Caco-2 (cell line): ENCODE results near the gene MPC1. TPM values are rescaled to one million over a fixed set of nuclear protein-coding genes. Genes with fewer than 3 reads are reported as not detected.

Experiments
- BruUV-seq: library from RNA; stranded (reverse); fragments of 400-500 nt; replicated peaks from 2 replicates; lab custom pipeline; 2021; lab: Mats Ljungman, UMichigan
- CTCF ChIA-PET: fragments of 300-600 bp; sonication (Branson Sonifier 250); formaldehyde crosslinking; loops from one replicate; lab custom pipeline; 2022; ENCODE audit warnings: antibody characterized with exemption; lab: Charles Lee
- POLR2A ChIA-PET: fragments of 300-600 bp; sonication (Branson Sonifier 250); formaldehyde crosslinking; loops from one replicate; lab custom pipeline; 2022; ENCODE audit warnings: antibody characterized with exemption; lab: Charles Lee
- DNase-seq, 2 experiments: peaks; one replicate each; pipeline versions ENCODE4 v3.0.0 to v3.0.0-alpha.2; 2020 to 2022
- H3K27me3 ChIP-seq: replicated peaks from 2 replicates; pipeline ENCODE4 v1.6.0; 2011; ENCODE audit warnings: low read length; ENCODE audit not compliant: control insufficient read depth, insufficient read depth
- H3K36me3 ChIP-seq: 2 replicates; pipeline ENCODE4 v1.5.1; 2011; ENCODE audit warnings: low read length; ENCODE audit not compliant: control insufficient read depth, insufficient read depth
- H3K4me1 ChIP-seq: fragments of 250-450 bp; sonication (Bioruptor Pico); 2 replicates; pipeline ENCODE4 v1.5.1; 2020; ENCODE audit warnings: mild to moderate bottlenecking
- H3K4me3 ChIP-seq: 2 replicates; pipeline ENCODE4 v1.5.1; 2011; ENCODE audit warnings: low read depth, mild to moderate bottlenecking, control low read depth, low read length
- H3K9me3 ChIP-seq: fragments of 250-450 bp; sonication (Bioruptor Pico); 2 replicates; pipeline ENCODE4 v1.5.1; 2020; ENCODE audit warnings: mild to moderate bottlenecking, moderate library complexity
- H3K27ac Mint-ChIP-seq: one replicate; pipeline ENCODE4 v1.8.0; 2022; ENCODE audit warnings: mixed read lengths; ENCODE audit not compliant: unreplicated experiment
- H3K27me3 Mint-ChIP-seq: one replicate; pipeline ENCODE4 v1.8.0; 2022; ENCODE audit warnings: mixed read lengths; ENCODE audit not compliant: insufficient read depth, unreplicated experiment
- H3K36me3 Mint-ChIP-seq: one replicate; pipeline ENCODE4 v1.8.0; 2022; ENCODE audit warnings: mild to moderate bottlenecking, mixed read lengths; ENCODE audit not compliant: insufficient read depth, unreplicated experiment
- H3K4me1 Mint-ChIP-seq: one replicate; pipeline ENCODE4 v1.8.0; 2022; ENCODE audit warnings: low read depth, mixed read lengths; ENCODE audit not compliant: unreplicated experiment
- H3K4me3 Mint-ChIP-seq: one replicate; pipeline ENCODE4 v1.8.0; 2022; ENCODE audit warnings: mild to moderate bottlenecking, moderate library complexity, mixed read lengths; ENCODE audit not compliant: unreplicated experiment
- H3K9me3 Mint-ChIP-seq: one replicate; pipeline ENCODE4 v1.8.0; 2022; ENCODE audit warnings: mixed read lengths; ENCODE audit not compliant: unreplicated experiment
- CTCF ChIP-seq, 2 experiments: fragments of 200-600 bp in 1 of 2; IDR thresholded peaks; 1 replicate in 1 of 2; 2 replicates in 1 of 2; pipeline versions ENCODE4 v1.5.1 to v1.8.0; 2011 to 2022; ENCODE audit warnings: antibody characterized with exemption in 1 of 2, control low read depth in 1 of 2, inconsistent platforms in 1 of 2, low read depth in 1 of 2, low read length in 1 of 2, mild to moderate bottlenecking in 1 of 2, moderate library complexity in 1 of 2; ENCODE audit not compliant: insufficient read depth in 1 of 2, severe bottlenecking in 1 of 2, unreplicated experiment in 1 of 2
- intact Hi-C: fragments of 100-400 bp; cut with micrococcal nuclease; formaldehyde crosslinking; loops from one replicate; pipeline ENCODE4 v1.10.0; 2022; ENCODE audit not compliant: unreplicated experiment
- total RNA-seq: library from RNA; stranded (reverse); gene quantifications from 2 replicates; pipeline ENCODE4 v1.2.3, GENCODE V29; 2022

The MPC1 gene
- total RNA-seq, 1 experiment from 2014 or later = 19.7 TPM

DNA sequence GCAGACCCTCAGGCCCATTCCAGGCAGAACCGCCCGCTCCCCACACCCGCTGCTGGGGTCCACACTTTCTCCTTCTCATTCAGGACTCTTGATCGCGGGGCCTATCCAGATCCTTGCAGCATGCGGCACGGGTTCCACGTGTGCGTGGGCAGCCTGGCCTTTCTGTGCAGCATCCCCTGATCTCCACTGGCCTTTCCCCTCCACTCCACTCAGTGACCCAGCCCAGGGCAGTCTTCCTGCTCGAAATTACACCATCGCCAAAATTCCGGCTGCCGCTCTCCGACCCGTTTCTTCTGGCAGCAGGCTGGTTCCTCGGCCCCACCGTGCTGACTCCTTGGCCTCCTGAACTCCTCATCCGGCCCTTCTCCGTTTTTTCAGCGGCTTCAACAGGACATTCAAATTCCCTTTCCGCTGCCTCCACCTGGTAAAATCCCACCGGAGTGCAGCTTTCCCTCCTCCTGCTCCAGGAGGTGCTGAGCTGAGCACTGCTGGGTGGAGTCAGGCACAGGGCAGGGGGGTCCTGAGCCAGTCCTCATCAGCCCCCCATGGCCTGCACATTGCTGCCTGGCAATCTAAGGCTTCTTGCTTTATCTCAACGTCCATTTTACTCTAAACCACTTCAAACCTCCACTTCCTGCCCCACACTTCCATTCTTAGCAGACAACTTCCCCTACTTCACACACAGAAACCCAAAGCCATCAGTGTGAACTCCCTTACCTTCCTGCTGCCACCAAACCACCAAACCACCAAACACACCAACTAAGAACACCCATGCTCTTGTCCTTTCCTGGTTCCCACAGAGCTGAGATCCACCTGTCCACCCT, 49.4 kb downstream of the MPC1 start:
- intact Hi-C loops = no loop called here
- Histone ChIP-seq H3K27me3 (no peaks in the 10 kb centered on the region), H3K4me3 (no peak overlapping the region), H3K36me3 (no peaks in the 10 kb centered on the region), H3K9me3 (no peaks in the 10 kb centered on the region), H3K4me1 (no peaks in the 10 kb centered on the region)
- POLR2A ChIA-PET = no interaction called here
- no peak for TF ChIP-seq CTCF (IDR thresholded peaks at IDR 0.05; ENCODE audit: insufficient read depth in 1 of 2, low read depth in 1 of 2, low read length in 1 of 2, severe bottlenecking in 1 of 2, unreplicated experiment in 1 of 2)
- no peak for DNase-seq
- H3K27me3 Mint-ChIP-seq = no peaks in the 10 kb centered on the region
- peaks cover 36% of the 10 kb centered on the region for H3K36me3 Mint-ChIP-seq
- BruUV-seq = no TSS peak
- no peak overlapping the region for H3K4me3 Mint-ChIP-seq
- H3K9me3 Mint-ChIP-seq = no peaks in the 10 kb centered on the region
- CTCF ChIA-PET = no interaction called here
- H3K27ac Mint-ChIP-seq = no peak overlapping the region
- peaks cover 6% of the 10 kb centered on the region for H3K4me1 Mint-ChIP-seq

- H3K36me3 Mint-ChIP-seq = peaks cover 34% of the 10 kb centered on the region
- H3K4me1 Mint-ChIP-seq = peaks cover 6% of the 10 kb centered on the region
- intact Hi-C loops = no loop called here
- CTCF ChIA-PET = no interaction called here
- no TSS peak for BruUV-seq
- no peaks in the 10 kb centered on the region for H3K9me3 ChIP-seq
- no peaks in the 10 kb centered on the region for H3K27me3 ChIP-seq
- no peak for DNase-seq
- no peak overlapping the region for H3K4me3 ChIP-seq
- H3K9me3 Mint-ChIP-seq = no peaks in the 10 kb centered on the region
- peak overlapping the region; percentile 48 for H3K27ac Mint-ChIP-seq
- POLR2A ChIA-PET = no interaction called here
- H3K4me3 Mint-ChIP-seq = no peak overlapping the region
- no peaks in the 10 kb centered on the region; the same call in 1 of the 2 replicates for H3K36me3 ChIP-seq
- no peaks in the 10 kb centered on the region for H3K27me3 Mint-ChIP-seq
- TF ChIP-seq CTCF (IDR thresholded peaks at IDR 0.05; ENCODE audit: insufficient read depth in 1 of 2, low read depth in 1 of 2, low read length in 1 of 2, severe bottlenecking in 1 of 2, unreplicated experiment in 1 of 2) = no peak
- H3K4me1 ChIP-seq = no peaks in the 10 kb centered on the region
These were observed 51.0 kb downstream of the MPC1 start for GRCh38 chr6:166331503-166332415.

DNA sequence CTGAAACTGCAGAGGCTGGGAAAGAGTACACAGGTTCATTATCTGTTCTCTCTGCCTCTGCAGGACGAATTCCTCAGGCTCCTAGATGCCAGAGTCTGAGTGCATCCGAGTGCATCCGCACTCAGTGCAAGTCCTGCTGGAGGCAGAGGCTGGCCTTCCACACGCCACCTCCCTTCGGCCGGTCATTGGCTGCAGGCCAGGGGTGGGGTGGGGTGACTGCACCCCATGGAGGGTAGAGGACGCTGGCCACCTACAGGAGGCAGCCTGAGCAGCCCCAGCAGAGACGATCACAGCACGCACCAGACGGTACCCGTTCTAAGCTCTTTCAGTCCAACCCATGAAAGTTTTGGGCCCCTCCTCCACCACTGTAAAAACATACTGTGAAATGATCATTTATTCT, 52.1 kb downstream of the MPC1 start:
- CTCF ChIA-PET = no interaction called here

More for the DNA sequence above, 52.1 kb downstream of the MPC1 start:
- intact Hi-C loops = no loop called here
- TF ChIP-seq CTCF (IDR thresholded peaks at IDR 0.05; ENCODE audit: insufficient read depth in 1 of 2, low read depth in 1 of 2, low read length in 1 of 2, severe bottlenecking in 1 of 2, unreplicated experiment in 1 of 2) = peak in 1 of 2 experiments; percentile 0
- Mint-ChIP-seq H3K27ac (no peak overlapping the region), H3K9me3 (no peaks in the 10 kb centered on the region), H3K27me3 (no peaks in the 10 kb centered on the region), H3K4me3 (no peak overlapping the region), H3K4me1 (peaks cover 6% of the 10 kb centered on the region), H3K36me3 (peaks cover 35% of the 10 kb centered on the region)
- H3K36me3 ChIP-seq = peaks cover 1% of the 10 kb centered on the region; the same call in 1 of the 2 replicates
- no peaks in the 10 kb centered on the region for H3K27me3 ChIP-seq
- BruUV-seq = no TSS peak
- no peak overlapping the region for H3K4me3 ChIP-seq
- H3K9me3 ChIP-seq = no peaks in the 10 kb centered on the region
- peak in 1 of 2 experiments; percentile 35 for DNase-seq
- POLR2A ChIA-PET = no interaction called here
- H3K4me1 ChIP-seq = no peaks in the 10 kb centered on the region
